Adrenal gland (tissue), 12 donors: ENCODE measurements around the gene DPP6. TPM values are rescaled to one million over a fixed set of nuclear protein-coding genes. Genes with fewer than 3 reads are reported as not detected.

Experiments
- DNase-seq, 7 donors: peaks; one replicate each; pipeline ENCODE4 v3.0.0-alpha.2; 2019 to 2020
- H3K27ac ChIP-seq, 5 donors: fragments of 200-600 bp; sonication (generic) in 4 of 5; 1 replicate in 3 of 5; 2 replicates in 2 of 5; pipeline versions ENCODE4 v1.5.1 to v1.8.0; 2016 to 2020; ENCODE audit warnings: mild to moderate bottlenecking in 1 of 5
- H3K27me3 ChIP-seq: fragments of 200-600 bp; 2 replicates; pipeline ENCODE4 v1.8.0; 2021
- H3K36me3 ChIP-seq, 2 donors: fragments of 200-600 bp; replicated peaks in 1 of 2; 1 replicate in 1 of 2; 2 replicates in 1 of 2; pipeline versions ENCODE4 v1.5.1 to v1.8.0; 2018 to 2022
- H3K4me1 ChIP-seq, 2 donors: fragments of 200-600 bp; replicated peaks in 1 of 2; 1 replicate in 1 of 2; 2 replicates in 1 of 2; pipeline versions ENCODE4 v1.5.1 to v1.8.0; 2018 to 2021
- H3K4me3 ChIP-seq, 4 donors: fragments of 200-600 bp; sonication (generic) in 3 of 4; one replicate each; pipeline ENCODE4 v1.5.1; 2016 to 2018
- H3K9me3 ChIP-seq, 3 donors: fragments of 200-600 bp; sonication (generic) in 1 of 3; replicated peaks in 1 of 3; 1 replicate in 2 of 3; 2 replicates in 1 of 3; pipeline versions ENCODE4 v1.5.1 to v1.8.0; 2016 to 2021
- CTCF ChIP-seq, 6 experiments: fragments of 450-650 bp in 4 of 6; fragments of 200-600 bp in 2 of 6; sonication (generic) in 1 of 6; IDR thresholded peaks; 1 replicate in 5 of 6; 2 replicates in 1 of 6; pipeline versions ENCODE4 v1.5.1 to v1.8.0; 2016 to 2021; ENCODE audit warnings: antibody characterized with exemption in 6 of 6, mild to moderate bottlenecking in 2 of 6, moderate library complexity in 1 of 6
- POLR2A ChIP-seq, 2 donors: fragments of 450-650 bp; IDR thresholded peaks; one replicate each; pipeline ENCODE4 v1.6.1; 2017; ENCODE audit warnings: antibody characterized with exemption in 2 of 2, mild to moderate bottlenecking in 2 of 2, moderate library complexity in 1 of 2
- WGBS, 4 donors: extraction: QIAGEN DNeasy Blood & Tissue Kit in 2 of 4; methylation state at CpG; one replicate each; pipeline versions ENCODE4 v1.1.5 to v1.1.7; 2013 to 2017; 5-methylcytosine and 5-hydroxymethylcytosine counted together
- intact Hi-C, 2 donors: fragments of 100-400 bp; cut with DNase I; formaldehyde crosslinking; loops; one replicate each; pipeline versions ENCODE4 v1.14.1 to v1.15.0; 2022 to 2023
- polyA plus RNA-seq, 3 donors: library from polyadenylated mRNA; stranded (reverse); fragments of 200-250 nt in 2 of 3; fragments of 350-450 nt in 1 of 3; fragmentation: Illumina TruSeq in 1 of 3; extraction: RNeasy Lipid Tissue Mini Kit (QIAGEN cat#74804) in 1 of 3; gene quantifications; one replicate each; pipeline ENCODE4 v1.2.3, GENCODE V29; 2013 to 2014
- total RNA-seq, 9 donors: library from RNA; depleted of rRNA in 4 of 9; stranded (reverse); fragments of >200 nt in 4 of 9; fragments of 120-200 nt in 1 of 9; fragmentation: NEBNext Ultra II Directional in 1 of 9; extraction: Animal tissue kit (Norgen Biotek cat#: 25700) in 1 of 9; gene quantifications; one replicate each; pipeline versions ENCODE4 v1.1.0 to v1.2.4, GENCODE V29; 2013 to 2023
- donor health status: healthy with polysubstance abuse.
- donor health status: Bipolar disorder and iron deficiency.
- donor health status: DM: yes; HTN: yes; CAD: no.
- donor health status: DM: no; HTN: no; CAD: no.
- donor health status: DM: no; HTN: no; CAD: no.
- donor health status: DM: yes; HTN: yes; CAD: no.

The DPP6 gene
- total and polyA plus RNA-seq, 12 donors, result 0.39 to 13.1 (median 5.1) TPM

- 49 to 80% (median 72%) methylated on average over 3 to 9 of the region's 9 CpGs for WGBS, 4 donors
Observed at GRCh38 chr7:154587792-154588191, 535.6 kb downstream of the DPP6 start.

GRCh38 chr7:154591544-154591943 lies 539.3 kb downstream of the DPP6 start:
- H3K27ac ChIP-seq, result no peak overlapping the region
- intact Hi-C loops, result no loop called here
- 49 to 56% (median 52%) methylated on average over 5 to 6 of the region's 6 CpGs for WGBS, 4 donors
- TF ChIP-seq POLR2A (IDR thresholded peaks at IDR 0.05) (no peak), CTCF (IDR thresholded peaks at IDR 0.05) (no peak)
- no peaks in the 10 kb centered on the region for H3K9me3 ChIP-seq
- no peak overlapping the region for H3K4me3 ChIP-seq
- H3K36me3 ChIP-seq, result no peaks in the 10 kb centered on the region
- DNase-seq, result no peak
- no peaks in the 10 kb centered on the region for H3K27me3 ChIP-seq
- no peaks in the 10 kb centered on the region for H3K4me1 ChIP-seq

More at GRCh38 chr7:154587792-154588191, 535.6 kb downstream of the DPP6 start:
- Histone ChIP-seq H3K27ac (no peak overlapping the region), H3K36me3 (no peaks in the 10 kb centered on the region), H3K9me3 (no peaks in the 10 kb centered on the region), H3K4me1 (no peaks in the 10 kb centered on the region), H3K4me3 (no peak overlapping the region), H3K27me3 (no peaks in the 10 kb centered on the region)
- no peak for TF ChIP-seq POLR2A (IDR thresholded peaks at IDR 0.05)
- intact Hi-C loops, result no loop called here
- DNase-seq, result no peak

GRCh38 chr7:154592388-154592787 lies 540.2 kb downstream of the DPP6 start:
- Histone ChIP-seq H3K36me3 (no peaks in the 10 kb centered on the region), H3K4me1 (no peaks in the 10 kb centered on the region), H3K4me3 (no peak overlapping the region), H3K27ac (no peak overlapping the region), H3K9me3 (no peaks in the 10 kb centered on the region), H3K27me3 (no peaks in the 10 kb centered on the region)
- 47 to 55% (median 51%) methylated on average over 15 to 16 of the region's 16 CpGs for WGBS, 4 donors
- DNase-seq, result no peak
- intact Hi-C loops, result no loop called here
- no peak for TF ChIP-seq CTCF (IDR thresholded peaks at IDR 0.05)
- TF ChIP-seq POLR2A (IDR thresholded peaks at IDR 0.05), result no peak

- no peak overlapping the region for H3K4me3 ChIP-seq
- no peaks in the 10 kb centered on the region for H3K9me3 ChIP-seq
- WGBS, 4 donors, result 65 to 71% (median 69%) methylated on average over 4 of the region's 4 CpGs
- H3K27me3 ChIP-seq, result no peaks in the 10 kb centered on the region
- TF ChIP-seq CTCF (IDR thresholded peaks at IDR 0.05) (no peak), POLR2A (IDR thresholded peaks at IDR 0.05) (no peak)
- H3K4me1 ChIP-seq, result no peaks in the 10 kb centered on the region
- intact Hi-C loops, result no loop called here
- DNase-seq, result no peak
- H3K36me3 ChIP-seq, result no peaks in the 10 kb centered on the region
- H3K27ac ChIP-seq, result no peak overlapping the region
Observed at GRCh38 chr7:154598396-154598795, 546.2 kb downstream of the DPP6 start.

- no peaks in the 10 kb centered on the region for H3K36me3 ChIP-seq
- no peak overlapping the region for H3K27ac ChIP-seq
- DNase-seq, result no peak
- intact Hi-C loops, result no loop called here
- H3K27me3 ChIP-seq, result no peaks in the 10 kb centered on the region
- no peaks in the 10 kb centered on the region for H3K4me1 ChIP-seq
- 69 to 84% (median 78%) methylated on average over 3 of the region's 3 CpGs for WGBS, 4 donors
- H3K9me3 ChIP-seq, result no peaks in the 10 kb centered on the region
- no peak for TF ChIP-seq CTCF (IDR thresholded peaks at IDR 0.05)
- no peak for TF ChIP-seq POLR2A (IDR thresholded peaks at IDR 0.05)
- H3K4me3 ChIP-seq, result no peak overlapping the region
Observed at GRCh38 chr7:154598864-154599263, 546.7 kb downstream of the DPP6 start.
